ENCODE measurements around the gene ZNF624.
"Not testable (repeated sequence)": the region's sequence is repeated elsewhere in the genome, so short reads cannot be mapped to it uniquely, and the experiment has no call there.

The ZNF624 gene

DNA sequence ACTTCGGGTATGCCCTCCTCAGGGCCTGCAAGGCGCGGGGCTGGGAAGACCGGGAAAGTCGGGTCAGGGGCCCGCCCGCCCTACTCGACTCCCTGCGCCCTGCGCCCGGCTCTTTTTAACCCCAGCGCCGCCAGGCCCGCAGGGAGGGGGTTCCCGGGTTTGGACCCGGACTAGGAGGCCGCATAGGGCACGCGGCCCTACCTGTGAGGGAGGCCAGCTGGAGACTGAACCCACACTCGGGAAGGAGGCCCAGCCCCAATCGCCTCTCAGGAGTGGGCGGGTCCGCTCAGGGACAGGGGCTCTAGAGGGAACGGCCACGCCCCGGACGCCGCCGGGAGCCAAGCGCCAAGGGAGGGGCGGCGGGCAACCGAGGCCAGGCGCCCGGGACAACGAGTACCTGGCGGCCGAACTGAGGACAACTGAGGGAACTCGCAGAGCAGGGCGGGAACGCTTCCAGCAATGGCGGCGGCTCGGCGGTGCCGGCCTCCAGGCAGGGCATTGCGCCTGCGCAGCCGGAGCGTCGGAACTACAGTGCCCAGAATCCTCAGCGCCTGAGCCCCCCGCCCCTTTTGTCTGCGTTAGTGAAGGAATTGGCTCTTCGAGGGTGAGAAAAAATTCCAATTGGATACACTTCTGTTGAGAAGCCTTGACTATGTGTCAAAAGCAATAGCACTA lies at the start of gene ZNF624:
ZNF624 (minus strand) TSS at position 484 of the 675 bp plus-strand sequence.
- DNase-seq = peak; percentile 90 to 93

DNA sequence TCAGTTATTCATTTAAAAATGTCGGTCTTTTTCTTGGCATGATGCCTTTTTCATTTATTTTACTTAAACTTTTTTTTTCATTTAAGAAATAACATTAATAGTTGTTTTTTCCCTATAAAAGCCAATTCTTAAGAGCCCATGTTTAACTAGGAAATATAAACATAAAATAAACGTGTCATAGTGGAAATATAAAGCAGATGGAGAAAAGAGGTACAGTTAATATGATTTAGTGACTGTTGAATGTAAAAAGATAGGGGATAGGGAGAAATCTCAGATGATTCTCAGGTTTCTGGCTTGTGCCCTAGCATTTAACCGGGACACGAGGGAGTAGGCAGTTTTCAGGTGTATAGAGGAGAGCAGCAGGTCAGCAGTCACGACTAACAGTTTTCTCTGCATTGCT lies 44.0 kb upstream of the ZNF624 start:
- not testable (repeated sequence) for DNase-seq

DNA sequence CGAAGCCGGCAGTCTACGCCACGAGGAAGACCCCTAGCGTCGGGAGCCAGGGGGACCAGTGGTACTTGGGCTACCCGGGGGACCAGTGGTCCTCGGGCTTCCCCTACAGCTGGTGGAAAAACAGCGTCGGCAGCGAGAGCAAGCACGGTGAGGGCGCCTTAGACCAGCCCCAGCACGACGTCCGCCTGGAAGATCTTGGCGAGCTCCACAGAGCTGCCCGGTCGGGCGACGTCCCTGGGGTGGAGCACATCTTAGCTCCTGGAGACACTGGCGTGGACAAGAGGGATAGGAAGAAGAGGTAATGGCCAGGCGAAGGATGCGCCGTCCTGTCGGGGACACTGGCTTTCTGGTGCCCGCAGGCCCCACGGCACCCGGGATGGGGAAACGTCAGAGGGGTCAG lies 36.8 kb upstream of the ZNF624 start:
- not testable (repeated sequence) for DNase-seq

DNA sequence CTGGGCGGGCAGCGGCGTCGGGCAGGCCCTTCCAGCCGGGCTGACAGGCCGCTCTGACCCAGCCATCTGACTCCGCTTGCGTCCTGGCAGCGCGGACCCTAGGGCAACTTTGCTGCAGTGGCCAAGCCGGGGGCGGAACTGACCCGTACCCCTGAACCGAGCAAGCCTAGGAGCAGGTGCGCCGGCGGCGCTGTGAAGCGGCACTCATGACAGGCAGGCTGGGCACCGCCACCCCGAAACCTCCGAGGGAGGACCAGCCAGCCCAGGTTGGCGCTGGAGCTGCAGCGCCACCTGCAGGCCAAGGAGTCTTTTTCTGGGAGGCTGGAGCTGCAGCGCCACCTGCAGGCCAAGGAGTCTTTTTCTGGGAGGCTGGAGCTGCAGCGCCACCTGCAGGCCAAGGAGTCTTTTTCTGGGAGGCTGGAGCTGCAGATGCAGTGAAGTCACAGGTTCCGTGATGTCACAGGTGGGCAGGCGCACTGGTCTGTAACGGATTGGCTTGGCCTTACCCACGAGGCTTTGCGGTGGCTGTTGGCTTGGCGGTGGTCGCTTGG lies 36.2 kb upstream of the ZNF624 start, which contains the start of gene CCDC144A:
CCDC144A (plus strand) TSS at position 511 of the 551 bp plus-strand sequence. CDS start 160 bp downstream, outside the sequence.
- DNase-seq = peak; percentile 68 to 78

DNA sequence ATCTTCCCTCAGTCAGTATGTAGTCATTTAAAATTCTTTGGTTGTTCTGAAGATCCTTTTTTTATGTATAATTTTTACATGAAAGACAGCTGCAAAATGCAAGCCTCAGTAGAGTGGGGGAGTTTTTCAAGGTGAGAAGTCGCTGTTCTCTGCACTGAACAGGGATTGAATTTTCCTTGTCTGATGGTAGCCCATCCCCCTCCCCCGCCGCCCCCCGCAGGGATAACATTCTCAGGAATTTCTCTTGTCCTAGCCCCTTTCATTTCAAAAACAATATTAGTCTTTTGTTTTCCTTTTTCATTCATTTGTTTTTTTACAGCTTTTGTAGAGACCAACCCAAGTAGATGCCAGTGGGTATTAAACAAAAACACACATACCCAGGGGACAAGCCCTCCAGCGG lies 33.5 kb upstream of the ZNF624 start:
- DNase-seq = not testable (repeated sequence)

DNA sequence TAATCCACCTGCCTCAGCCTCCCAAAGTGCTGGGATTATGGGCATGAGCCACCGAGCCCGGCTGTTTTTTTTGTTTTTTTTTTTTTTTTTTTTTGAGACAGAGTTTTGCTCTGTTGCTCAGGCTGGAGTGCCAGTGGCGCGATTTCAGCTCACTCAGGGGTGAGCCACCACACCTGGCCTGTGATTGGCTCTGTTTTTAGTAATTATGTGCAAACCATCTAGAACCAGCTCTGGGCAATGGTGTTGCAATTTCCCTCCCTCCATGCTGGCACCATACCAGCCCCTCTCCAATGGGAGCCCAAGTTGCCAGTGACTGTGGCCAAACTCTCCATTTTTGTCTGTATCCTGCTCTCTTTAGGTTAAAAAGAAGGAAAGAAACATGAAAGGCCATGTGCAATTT lies 32.4 kb upstream of the ZNF624 start:
- not testable (repeated sequence) for DNase-seq

DNA sequence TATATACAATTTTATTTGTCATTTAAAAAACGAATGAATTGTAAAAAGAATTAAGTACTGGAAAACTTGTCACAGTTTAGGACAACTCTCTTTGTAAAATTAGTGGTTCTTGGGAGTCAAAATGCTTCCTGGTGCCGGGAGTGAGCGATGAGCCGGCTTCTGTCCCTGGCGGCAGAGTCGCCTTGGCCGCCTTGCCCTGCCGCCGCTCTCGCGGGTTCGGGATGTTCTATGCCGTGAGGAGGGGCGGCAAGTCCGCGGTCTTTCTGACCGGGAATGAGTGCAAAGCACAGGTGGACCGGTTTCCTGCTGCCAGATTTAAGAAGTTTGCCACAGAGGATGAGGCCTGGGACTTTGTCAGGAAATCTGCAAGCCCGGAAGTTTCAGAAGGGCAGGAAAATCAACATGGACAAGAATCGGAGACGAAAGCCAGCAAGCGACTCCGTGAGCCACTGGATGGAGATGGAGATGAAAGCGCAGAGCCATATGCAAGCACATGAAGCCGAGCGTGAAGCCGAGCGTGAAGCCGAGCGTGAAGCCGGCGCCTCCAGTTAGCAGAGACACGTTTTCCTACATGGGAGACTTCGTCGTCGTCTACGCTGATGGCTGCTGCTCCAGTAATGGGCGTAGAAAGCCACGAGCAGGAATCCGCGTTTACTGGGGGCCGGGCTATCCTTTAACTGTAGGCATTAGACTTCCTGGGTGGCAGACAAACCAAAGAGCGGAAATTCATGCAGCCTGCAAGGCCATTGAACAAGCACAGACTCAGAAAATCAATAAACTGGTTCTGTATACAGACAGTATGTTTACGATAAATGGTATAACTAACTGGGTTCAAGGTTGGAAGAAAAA lies 29.9 kb upstream of the ZNF624 start:
- DNase-seq = not testable (repeated sequence)

DNA sequence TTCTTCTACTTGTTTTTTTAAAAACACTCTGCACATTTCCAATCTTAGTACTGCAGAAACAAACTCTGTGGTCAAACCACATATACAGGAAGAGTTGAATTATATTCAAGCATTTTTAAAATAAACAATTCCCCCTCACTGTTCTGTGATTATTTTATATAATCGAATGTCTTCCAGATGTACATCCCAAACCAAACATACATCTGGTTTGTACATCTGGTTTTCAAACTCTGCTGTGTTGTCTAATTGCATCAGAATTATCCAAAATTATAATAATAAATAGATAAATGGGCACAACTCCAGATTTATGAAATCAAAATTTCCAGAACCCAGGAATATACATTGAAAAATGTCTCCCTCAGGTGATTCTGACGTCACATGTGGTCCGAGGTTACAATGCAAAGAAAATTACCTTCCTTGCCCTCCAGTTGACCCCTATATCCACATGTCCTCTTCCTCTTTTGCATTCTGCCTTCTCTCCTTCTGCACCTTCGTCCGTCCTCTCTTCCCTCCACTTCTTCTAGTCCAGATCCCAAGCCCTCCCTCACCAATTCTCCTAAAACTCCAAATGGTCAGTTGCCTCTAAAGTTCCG lies 23.1 kb upstream of the ZNF624 start:
- no peak for DNase-seq

DNA sequence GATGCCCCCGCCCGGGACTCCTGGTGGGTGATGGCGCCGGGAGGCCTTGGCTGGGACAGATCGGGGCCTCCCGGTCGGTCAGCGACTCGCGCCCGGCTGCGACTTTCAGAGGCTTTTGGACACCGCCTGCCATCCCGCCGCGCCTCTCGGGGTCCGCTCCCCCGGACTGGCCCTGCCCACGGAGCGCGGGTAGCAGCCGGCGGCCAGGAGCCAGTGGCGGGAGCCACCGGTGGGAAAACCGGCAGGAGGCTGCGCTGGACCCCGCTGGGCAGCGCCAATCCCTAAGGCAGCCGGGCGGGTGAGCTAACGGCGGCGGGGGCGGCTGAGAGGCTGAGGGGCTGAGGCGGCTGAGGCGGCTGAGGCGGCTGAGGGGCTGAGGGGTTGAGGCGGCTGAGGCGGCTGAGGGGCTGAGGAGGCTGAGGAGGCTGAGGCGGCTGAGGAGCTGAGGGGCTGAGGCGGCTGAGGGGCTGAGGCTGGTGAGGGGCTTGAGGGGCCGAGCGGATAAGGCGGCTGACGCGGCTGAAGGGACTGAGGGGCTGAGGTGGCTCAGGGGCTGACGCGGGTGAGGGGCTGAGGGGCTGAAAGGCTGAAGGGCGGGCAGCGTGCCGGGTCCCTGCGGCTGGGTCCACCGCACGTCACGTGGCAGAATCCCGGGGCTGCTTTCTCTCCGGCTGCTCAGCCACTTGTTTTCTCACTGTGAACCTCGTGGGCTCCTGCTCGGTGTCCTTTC lies 13.4 kb upstream of the ZNF624 start:
- DNase-seq = peak; percentile 21 to 26

DNA sequence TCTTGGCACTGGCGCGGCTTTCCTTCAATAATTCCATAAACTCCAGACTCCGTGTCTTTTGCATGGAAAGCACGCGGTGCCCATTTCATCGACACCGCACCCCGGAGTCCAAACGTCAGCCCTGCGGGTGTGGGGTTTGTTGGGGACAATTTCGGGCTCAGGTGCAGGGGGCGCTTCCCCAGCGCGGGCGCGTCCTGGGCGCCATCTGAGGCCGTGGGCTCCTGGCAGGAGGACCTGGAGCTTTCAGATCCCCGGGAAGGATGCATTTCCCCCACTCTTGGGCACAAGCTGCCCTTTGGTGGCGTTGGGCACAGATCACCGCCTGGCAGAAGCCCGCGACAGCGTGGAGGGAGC lies 12.9 kb upstream of the ZNF624 start:
- DNase-seq = not testable (repeated sequence)

DNA sequence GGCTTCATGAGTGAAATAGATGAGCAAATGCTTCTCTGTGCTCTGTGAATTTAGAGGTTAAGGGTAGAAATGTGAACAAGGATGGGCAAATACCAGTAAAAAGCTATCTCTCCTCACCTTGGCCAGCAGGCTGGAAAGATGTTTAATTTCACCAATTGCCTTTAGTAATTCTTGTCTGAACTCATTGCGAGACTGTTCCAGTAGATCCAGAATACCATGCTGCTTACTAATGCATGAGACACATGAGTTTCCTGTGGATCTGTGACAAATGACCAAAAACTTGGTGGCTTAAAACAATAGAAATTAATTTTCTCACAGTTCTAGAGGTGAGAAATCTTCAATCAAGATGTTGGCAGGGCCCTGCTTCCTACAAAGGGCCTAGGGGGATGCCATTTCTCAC lies 9.3 kb upstream of the ZNF624 start:
- no peak for DNase-seq

DNA sequence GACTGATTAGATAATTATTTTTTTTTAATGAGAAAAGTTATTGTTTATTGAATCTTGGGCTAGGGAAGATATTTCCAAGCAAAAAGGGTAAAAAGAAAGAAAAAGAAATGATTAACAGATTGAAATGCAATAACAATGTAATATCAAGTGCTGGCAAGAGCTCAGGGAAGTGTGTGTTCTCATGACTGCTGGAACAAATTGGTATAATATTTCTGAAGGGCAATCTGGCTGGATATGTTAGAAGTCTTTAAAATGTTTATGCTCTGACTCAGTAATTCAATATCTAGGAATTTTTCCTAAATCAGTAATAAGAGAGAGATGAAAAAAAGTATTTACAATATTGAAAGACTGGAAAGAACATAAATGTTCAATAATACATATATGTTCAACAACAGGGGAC lies 7.6 kb upstream of the ZNF624 start:
- no peak for DNase-seq

DNA sequence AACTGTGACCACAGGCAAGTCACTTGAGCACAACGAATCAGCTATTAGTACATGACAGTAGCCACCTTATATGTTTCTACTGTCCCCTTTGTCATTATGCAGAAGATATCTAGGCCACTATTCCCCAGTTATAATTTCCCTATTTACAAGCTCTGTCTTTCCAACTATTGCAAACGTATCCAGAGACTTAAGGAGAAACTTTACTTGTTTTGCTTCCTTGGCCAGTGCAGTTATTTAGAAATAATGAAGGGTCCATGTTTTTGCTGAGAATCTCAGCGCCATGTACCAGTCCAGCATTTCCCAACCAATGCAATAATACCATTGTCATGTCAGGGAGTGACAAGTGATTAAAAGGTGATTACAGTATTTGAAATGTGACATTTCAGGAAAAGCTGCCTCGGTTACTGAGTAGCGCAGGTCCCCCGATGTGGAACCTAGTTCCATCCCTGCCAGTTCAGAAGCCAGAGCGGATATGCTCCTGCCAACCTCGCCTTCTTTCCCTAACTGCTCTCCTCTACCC lies 743 bp downstream of the ZNF624 start:
- DNase-seq = no peak

DNA sequence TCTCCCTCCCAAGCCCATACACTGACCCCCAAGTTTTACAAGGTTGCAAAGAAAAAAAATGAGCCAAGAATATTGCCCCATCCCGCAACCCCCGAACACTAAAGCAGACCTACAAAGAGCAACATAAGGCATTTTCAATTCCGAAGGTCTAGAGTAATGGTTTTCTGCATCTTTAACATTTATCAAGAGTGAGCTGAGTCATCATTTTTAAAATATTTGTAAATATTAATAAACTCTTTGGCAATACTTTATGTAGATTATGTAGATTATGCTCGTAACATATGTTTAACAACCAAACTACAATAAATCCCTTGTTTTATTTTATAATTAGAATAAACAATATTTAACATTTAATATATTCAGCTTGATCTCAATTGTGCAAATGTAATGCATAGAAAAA lies 1.4 kb downstream of the ZNF624 start:
- no peak for DNase-seq

DNA sequence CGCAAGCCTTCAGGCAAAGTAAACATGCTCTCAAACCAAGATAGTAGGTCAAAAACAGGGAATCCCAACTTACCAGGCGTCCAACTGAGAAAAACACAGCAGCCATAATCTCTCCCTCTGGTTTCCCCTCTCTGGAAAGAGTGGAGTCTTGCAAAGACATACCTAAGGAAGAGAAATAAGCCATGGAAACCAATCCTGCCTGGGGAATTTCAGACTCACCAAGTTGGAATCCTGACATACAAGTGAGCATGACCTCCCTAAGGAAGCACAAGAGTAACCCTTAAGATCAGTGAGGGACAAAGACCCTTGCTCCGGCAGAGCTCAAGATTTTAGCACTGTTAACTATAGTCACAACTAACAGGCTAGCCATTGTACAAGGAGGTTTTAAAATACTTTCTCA lies 4.1 kb downstream of the ZNF624 start:
- DNase-seq = no peak

DNA sequence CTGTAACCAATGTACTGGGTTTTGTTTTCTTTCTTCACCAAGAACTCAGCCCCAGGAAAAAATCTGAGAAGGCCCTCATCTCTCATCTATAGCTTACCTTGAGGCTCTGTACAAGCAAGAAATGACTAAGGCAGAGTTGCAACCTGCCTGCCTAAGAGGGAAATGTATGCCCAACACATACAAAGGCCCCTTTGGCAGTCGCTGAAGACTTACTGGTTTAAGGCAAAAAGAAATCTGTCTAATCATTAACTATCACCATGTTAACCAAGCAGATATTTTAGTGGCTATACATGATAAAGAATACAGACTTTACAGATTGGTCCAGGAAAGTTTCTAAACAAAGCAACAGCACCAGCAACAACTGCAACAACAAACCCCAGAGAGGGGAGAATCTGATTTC lies 14.2 kb downstream of the ZNF624 start:
- DNase-seq = no peak

DNA sequence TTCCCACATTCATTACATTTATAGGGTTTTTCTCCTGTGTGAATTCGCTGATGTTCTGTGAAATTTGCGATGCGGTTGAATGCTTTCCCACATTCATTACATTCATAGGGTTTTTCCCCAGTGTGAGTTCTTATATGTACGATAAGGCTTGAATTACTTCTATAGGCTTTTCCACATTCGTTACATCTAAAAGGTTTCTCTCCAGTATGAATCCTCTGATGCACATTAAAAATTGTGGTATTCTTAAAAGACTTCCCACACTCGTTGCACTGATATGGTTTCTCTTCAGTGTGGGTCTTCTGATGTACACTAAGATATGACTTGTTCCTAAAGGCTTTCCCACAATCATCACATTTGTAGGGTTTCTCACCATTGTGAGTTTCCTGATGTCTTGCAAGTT lies 30.4 kb downstream of the ZNF624 start:
- no peak for DNase-seq

DNA sequence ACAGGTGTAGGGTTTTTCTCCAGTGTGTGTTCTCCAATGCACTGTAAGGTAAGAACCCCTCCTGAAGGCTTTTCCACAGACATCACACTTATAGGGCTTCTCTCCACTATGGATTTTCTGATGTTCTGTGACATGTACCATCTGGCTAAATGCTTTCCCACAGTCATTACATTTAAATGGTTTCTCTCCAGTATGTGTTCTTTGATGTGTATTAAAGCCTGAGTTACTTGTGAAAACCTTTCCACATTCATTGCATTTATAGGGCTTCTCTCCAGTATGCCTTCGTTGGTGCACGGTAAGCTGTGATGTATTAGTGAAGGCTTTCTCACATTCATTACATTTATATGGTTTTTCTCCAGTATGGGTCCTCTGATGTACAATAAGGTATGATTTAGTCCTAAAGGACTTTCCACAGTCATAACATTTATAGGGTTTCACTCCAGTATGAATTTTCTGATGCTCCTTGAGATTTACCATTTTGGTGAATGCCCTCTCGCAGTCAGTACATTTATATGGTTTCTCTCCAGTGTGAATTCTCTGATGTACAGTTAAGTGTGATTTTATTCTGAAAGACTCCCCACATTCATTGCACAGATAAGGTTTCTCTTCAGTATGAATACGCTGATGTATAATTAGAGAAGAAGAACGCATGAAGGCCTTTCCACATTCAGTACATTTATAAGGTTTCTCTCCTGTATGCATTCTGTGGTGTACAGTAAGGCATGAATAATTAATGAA lies 30.9 kb downstream of the ZNF624 start:
- DNase-seq = no peak

DNA sequence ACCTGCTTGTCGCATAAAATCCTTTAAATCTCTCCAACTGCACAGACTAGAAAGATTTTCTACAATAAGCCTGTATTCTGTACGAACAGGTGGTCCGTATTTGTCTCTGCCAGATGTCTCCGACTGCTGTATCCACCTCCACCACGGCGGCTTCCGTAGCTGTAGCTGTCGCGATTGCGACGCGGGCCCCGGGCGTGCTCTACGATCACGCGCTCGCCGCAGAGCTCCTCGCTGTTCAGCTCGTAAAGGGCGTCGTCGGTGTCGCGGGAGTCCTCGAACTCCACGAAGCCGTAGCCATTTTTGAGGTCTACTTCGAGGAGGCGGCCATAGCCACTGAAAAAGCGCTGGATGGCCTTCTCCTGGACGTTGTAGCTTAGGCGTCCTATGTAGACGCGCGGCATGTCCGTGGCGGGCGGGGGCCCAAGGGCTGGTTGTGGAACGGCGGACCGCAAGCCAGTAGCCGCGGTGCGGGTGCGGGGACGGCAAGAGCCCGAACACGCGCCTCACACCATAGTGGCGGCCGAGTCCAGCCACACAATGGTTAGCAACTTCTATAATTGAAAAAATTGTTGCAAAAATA lies 36.1 kb downstream of the ZNF624 start:
- no peak for DNase-seq

DNA sequence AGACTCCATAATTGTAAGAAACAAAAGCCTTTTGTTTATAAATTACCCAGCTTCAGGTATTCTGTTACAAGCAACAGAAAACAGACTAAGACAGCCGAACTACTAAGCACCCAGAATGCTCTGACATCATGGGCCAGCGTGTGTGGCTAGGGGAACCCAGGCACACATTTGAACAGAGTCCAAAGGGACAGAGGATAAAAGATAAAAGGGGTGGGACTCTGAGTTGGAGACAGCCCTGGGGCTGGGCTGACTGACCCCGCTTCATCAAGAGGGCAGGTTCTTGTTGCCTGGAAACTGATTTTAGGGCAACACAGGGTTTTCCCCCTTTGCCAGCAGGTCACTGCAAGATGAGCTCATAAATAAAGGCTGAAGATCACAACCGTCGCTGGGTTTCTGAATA lies 54.1 kb downstream of the ZNF624 start:
- no peak for DNase-seq

DNA sequence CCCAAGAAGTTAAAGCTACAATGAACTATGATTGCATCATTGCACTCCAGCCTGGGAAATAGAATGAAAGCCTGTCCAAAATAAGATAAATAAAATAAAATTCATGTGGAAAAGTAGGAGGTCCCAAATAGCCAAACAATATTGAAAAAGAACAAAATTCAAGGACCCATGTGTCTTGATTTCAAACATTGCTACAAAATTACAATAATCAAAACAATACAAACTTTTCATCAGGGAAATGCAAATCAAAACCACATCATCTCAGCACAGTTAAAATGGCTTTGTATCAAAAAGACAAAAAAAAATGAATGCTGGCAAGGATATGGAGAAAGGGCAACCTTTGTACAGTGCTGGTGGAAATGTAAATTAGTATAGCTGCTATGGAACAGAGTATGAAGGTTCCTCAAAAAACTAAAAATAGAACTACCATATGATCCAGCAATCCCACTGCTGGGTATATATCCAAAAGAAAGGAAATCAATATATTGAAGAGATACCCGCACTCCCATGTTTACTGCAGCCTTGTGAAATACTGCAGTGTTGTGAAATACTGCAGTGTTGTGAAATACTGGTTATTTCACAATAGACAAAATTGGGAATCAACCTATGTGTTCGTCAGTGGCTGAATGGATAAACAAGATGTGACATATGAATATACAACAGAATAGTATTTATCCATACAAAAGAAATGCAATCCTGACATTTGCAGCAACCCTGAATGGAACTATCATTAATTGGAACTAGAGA lies 60.1 kb downstream of the ZNF624 start:
- no peak for DNase-seq

Measured in activated T-cell treated with anti-CD3 and anti-CD28 coated beads, Interleukin-2, amount 50 U/mL, for 48 hours (primary cell).